Measurements from ENCODE around the gene E2F2.

GRCh38 chr1:23463286-23463685, 67.7 kb downstream of the E2F2 start:
- TF ChIP-seq, protein P1, sequence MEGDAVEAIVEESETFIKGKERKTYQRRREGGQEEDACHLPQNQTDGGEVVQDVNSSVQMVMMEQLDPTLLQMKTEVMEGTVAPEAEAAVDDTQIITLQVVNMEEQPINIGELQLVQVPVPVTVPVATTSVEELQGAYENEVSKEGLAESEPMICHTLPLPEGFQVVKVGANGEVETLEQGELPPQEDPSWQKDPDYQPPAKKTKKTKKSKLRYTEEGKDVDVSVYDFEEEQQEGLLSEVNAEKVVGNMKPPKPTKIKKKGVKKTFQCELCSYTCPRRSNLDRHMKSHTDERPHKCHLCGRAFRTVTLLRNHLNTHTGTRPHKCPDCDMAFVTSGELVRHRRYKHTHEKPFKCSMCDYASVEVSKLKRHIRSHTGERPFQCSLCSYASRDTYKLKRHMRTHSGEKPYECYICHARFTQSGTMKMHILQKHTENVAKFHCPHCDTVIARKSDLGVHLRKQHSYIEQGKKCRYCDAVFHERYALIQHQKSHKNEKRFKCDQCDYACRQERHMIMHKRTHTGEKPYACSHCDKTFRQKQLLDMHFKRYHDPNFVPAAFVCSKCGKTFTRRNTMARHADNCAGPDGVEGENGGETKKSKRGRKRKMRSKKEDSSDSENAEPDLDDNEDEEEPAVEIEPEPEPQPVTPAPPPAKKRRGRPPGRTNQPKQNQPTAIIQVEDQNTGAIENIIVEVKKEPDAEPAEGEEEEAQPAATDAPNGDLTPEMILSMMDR (optimal IDR thresholded peaks at IDR 0.05 in 1 of 3, IDR thresholded peaks at IDR 0.05 in 1 of 3, conservative IDR thresholded peaks at IDR 0.05 in 1 of 3; ENCODE audit: extremely low read depth in 1 of 3, insufficient read depth in 2 of 3, low read length in 3 of 3): no peak
- no peak for TF ChIP-seq EZH2 (IDR thresholded peaks at IDR 0.05; ENCODE audit: low read length)

All from keratinocyte (primary cell).